AG04449 (cell line): ENCODE measurements around the gene ALK.

Experiments
- CTCF ChIA-PET: fragments of 350-600 bp; formaldehyde crosslinking; extraction: SDS; loops from one replicate; lab custom pipeline; 2021; ENCODE audit warnings: antibody characterized with exemption; lab: Yijun Ruan, JAX
- POLR2A ChIA-PET: fragments of 400-600, 350-600 bp; formaldehyde crosslinking; extraction: SDS; loops from one replicate; lab custom pipeline; 2020; ENCODE audit warnings: antibody characterized with exemption, inconsistent platforms; lab: Yijun Ruan, JAX
- DNase-seq: peaks from one replicate; pipeline ENCODE4 v3.0.0-alpha.2; 2010; ENCODE audit warnings: low read depth, low spot score
- H3K4me3 ChIP-seq: 2 replicates; pipeline ENCODE4 v1.5.1; 2011; ENCODE audit warnings: low read depth, mild to moderate bottlenecking, control low read depth, low read length
- TF ChIP-seq, protein P1 (sequence below): IDR thresholded peaks from one replicate; pipeline ENCODE4 v1.5.1; 2011; ENCODE audit warnings: mild to moderate bottlenecking, moderate library complexity, low read length, control low read depth, inconsistent platforms; ENCODE audit not compliant: insufficient read depth; ENCODE audit errors: missing control alignments

ALK gene

DNA sequence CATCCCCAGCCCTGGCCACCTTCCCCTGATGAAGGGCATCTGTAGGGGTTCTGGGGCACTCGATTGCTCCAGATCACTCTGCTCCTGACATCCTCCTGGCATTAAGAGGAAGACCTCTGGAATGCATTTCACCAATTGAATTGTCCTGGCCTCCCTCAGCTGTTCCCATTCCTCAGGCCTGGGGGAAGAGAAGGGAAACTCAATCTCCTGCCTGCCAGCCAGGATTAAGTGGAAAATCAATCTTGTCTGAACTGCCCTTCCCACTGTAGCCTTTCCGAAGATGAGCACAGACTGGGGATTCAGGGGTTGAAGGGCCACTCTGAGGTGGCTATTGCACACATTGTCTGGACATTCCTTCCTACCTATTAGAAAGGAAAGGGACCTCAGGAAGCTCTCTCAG, 99.8 kb downstream of the ALK start:
- no peak for DNase-seq
- H3K4me3 ChIP-seq = no peak overlapping the region
- CTCF ChIA-PET = no interaction called here
- TF ChIP-seq, protein P1, sequence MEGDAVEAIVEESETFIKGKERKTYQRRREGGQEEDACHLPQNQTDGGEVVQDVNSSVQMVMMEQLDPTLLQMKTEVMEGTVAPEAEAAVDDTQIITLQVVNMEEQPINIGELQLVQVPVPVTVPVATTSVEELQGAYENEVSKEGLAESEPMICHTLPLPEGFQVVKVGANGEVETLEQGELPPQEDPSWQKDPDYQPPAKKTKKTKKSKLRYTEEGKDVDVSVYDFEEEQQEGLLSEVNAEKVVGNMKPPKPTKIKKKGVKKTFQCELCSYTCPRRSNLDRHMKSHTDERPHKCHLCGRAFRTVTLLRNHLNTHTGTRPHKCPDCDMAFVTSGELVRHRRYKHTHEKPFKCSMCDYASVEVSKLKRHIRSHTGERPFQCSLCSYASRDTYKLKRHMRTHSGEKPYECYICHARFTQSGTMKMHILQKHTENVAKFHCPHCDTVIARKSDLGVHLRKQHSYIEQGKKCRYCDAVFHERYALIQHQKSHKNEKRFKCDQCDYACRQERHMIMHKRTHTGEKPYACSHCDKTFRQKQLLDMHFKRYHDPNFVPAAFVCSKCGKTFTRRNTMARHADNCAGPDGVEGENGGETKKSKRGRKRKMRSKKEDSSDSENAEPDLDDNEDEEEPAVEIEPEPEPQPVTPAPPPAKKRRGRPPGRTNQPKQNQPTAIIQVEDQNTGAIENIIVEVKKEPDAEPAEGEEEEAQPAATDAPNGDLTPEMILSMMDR = no peak
- POLR2A ChIA-PET = no interaction called here

DNA sequence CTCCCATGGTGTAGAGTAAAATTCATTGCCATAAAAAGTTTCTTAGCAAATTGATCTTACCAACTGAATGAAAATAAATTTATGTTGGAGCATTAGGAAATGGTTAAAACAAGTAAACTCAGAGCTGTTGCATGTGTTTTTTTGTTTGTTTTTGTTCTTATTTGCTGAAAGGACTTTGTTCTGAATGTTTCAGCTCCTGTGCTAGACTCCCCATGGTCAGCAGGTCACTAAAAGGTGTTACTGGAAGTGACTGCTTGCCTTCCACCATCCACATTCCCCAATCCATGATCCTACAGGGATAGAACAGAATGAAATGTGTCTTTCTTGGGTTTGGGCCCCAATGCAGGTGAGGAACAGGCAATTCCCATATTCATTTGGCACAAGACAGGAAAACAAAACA, 101.8 kb downstream of the ALK start:
- POLR2A ChIA-PET = no interaction called here
- no peak overlapping the region for H3K4me3 ChIP-seq
- no peak for DNase-seq
- TF ChIP-seq, protein P1 = no peak
- CTCF ChIA-PET = no interaction called here

DNA sequence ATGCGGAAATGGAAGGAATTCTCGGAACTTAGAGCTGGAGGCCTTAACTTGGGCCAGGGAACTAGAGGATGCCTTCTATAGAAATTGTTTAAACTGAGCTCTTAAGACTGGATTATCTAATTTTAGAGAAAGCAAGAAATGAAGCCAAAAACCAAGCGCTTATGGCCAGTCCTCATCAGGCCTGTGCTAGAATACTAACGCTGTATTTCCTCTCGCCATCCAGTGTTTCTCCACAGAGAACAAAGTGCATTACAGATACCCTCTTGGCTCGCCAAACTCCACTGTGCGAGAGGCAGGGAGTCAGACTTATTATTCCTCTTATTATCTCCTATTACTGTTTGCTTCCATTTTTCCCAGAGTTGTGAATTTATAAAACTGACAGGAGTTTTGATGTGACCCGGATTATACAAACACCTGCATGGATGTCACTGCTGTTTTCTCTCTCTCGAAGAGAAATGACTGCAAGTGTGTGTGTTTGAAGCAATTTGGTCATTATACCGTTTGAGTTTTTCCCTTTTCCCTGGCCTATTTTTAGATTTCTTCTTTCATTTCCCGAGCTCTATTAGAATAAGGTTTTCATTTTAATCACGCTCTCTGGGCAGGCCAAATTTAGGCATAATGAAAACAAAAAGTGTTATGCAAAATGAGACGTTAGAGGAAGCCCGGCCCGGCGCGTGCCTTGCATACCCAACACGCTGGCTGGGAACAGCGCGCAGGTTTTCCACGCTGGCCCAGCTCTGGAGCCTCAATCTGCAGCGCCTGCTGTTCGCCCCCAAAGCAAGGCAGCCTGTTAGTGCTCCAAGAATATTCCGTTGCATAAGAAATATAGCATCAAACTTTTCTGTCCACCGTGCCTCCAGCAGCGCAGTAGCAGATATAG, 103.3 kb downstream of the ALK start:
- no peak overlapping the region for H3K4me3 ChIP-seq
- ChIA-PET POLR2A (interaction anchor here (0.6 kb wide), 1 partner anchor 948 kb away, joined by 3 read pairs; the partner anchor contains the start of gene TRMT61B), CTCF (no interaction called here)
- TF ChIP-seq, protein P1 = no peak
- no peak for DNase-seq

DNA sequence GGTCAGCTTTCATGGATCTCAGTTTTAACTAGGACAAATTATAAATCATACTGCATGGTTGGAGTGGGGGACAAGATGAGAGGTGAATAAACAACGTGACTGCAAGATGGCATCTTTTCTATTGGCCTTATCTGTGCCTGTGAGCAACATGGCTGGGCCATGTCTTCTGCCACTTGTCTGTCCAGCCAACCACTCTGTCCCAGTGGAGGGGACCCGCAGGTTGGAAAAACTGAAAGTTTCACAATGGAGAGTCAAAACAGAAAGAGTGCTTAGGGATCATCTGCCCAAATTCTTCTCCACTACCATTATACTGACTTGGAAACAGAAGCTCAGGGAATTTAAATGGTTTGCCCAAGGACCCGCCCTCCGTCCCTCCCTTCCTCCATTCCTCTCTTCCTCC, 104.1 kb downstream of the ALK start:
- TF ChIP-seq, protein P1 = no peak
- ChIA-PET CTCF (no interaction called here), POLR2A (no interaction called here)
- no peak for DNase-seq
- no peak overlapping the region for H3K4me3 ChIP-seq

DNA sequence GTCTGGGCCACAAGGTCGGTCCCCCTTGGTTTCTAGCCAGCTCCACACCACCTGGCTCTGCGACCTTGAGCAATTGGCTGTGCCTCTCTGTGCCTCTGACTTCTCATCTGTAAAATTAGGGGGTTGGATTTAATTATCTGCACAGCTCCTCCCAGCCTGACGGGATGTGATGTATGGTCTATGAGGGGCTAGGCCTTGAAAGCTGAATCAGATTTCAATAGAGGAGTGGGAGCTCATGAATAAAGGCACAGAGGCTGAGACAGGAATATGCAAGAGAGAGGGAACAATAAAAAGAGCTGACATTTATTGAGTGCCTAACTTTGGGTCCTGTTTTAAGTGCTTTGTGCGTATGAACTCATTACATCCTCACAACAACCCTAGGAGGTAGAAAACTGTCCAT, 104.7 kb downstream of the ALK start:
- TF ChIP-seq, protein P1 = no peak
- no peak overlapping the region for H3K4me3 ChIP-seq
- DNase-seq = no peak
- POLR2A ChIA-PET = no interaction called here
- CTCF ChIA-PET = no interaction called here

DNA sequence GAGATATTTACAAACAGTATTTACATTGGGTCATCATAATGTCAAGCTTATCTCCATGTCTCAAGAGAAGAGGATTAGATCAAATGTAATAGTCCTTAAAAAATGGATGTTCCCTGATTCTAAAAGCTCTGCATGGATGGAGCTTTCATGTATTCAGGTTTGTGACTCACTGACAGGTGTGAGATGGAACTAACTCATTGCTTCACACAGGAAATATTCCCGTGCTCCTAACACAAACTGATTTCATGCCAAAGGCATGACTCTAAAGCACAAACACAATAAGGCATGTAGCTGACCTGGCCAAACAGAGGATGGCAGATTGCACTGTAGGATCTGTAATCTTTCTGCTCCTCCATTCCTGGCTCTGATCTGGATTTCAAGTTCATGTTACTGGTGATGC, 110.0 kb downstream of the ALK start:
- CTCF ChIA-PET = interaction anchor here (1.0 to 1.2 kb wide), 2 partner anchors 29 to 501 kb away, joined by 3 to 4 read pairs; no protein-coding TSS in a partner anchor
- TF ChIP-seq, protein P1 = no peak
- POLR2A ChIA-PET = no interaction called here
- no peak overlapping the region for H3K4me3 ChIP-seq
- DNase-seq = no peak
